HEK293 (cell line): ENCODE results near the gene AGAP1.

Experiments
- CTCF ChIA-PET: fragments of 350-600 bp; formaldehyde crosslinking; extraction: SDS; loops from one replicate; lab custom pipeline; 2021; ENCODE audit warnings: antibody characterized with exemption; lab: Yijun Ruan, JAX
- POLR2A ChIA-PET: fragments of 300-600 bp; formaldehyde crosslinking; extraction: SDS; loops from one replicate; lab custom pipeline; 2020; ENCODE audit warnings: antibody characterized with exemption, inconsistent platforms; lab: Yijun Ruan, JAX
- H3K27ac ChIP-seq: fragments of 200-500 bp; sonication (Bioruptor generic); 2 replicates; pipeline ENCODE4 v1.5.1; 2014; ENCODE audit warnings: low read depth, low read length, control low read depth, inconsistent platforms; ENCODE audit errors: extremely low read depth
- H3K36me3 ChIP-seq, 2 experiments: fragments of 200-500 bp in 1 of 2; sonication (Bioruptor generic) in 1 of 2; 1 replicate in 1 of 2; 2 replicates in 1 of 2; pipeline ENCODE4 v1.5.1; 2014 to 2017; ENCODE audit warnings: inconsistent platforms in 2 of 2, low read length in 2 of 2; ENCODE audit not compliant: control insufficient read depth in 2 of 2, insufficient read depth in 1 of 2
- H3K4me1 ChIP-seq: fragments of 200-500 bp; sonication (Bioruptor generic); 2 replicates; pipeline ENCODE4 v1.5.1; 2014; ENCODE audit warnings: mild to moderate bottlenecking, low read length, inconsistent platforms; ENCODE audit not compliant: control insufficient read depth, insufficient read depth
- H3K4me3 ChIP-seq: 2 replicates; pipeline ENCODE4 v1.5.1; 2011; ENCODE audit warnings: low read depth, mild to moderate bottlenecking, control low read depth, low read length, moderate library complexity
- H3K9me3 ChIP-seq: fragments of 200-500 bp; sonication (Bioruptor generic); 2 replicates; pipeline ENCODE4 v1.5.1; 2014; ENCODE audit warnings: low read depth, low read length, inconsistent platforms; ENCODE audit not compliant: control insufficient read depth, insufficient read depth
- CTCF ChIP-seq: fragments of 450-650 bp; formaldehyde crosslinking; IDR thresholded peaks from 2 replicates; pipeline ENCODE4 v1.5.1; 2016; ENCODE audit warnings: missing biosample characterization, missing genetic modification characterization
- GLI2 ChIP-seq: fragments of 450-650 bp; formaldehyde crosslinking; IDR thresholded peaks from 2 replicates; pipeline ENCODE4; 2017; ENCODE audit warnings: missing biosample characterization, missing genetic modification characterization, low read depth, borderline replicate concordance
- MYNN ChIP-seq: fragments of 450-650 bp; formaldehyde crosslinking; IDR thresholded peaks from 2 replicates; pipeline ENCODE4 v1.5.1; 2016; ENCODE audit warnings: missing biosample characterization, missing genetic modification characterization, borderline replicate concordance
- TCF7L2 ChIP-seq: IDR thresholded peaks from 2 replicates; pipeline ENCODE4 v1.6.1; 2011; ENCODE audit warnings: low read depth, mild to moderate bottlenecking, inconsistent platforms, low read length, moderate library complexity, borderline replicate concordance
- ZNF148 ChIP-seq: fragments of 450-650 bp; formaldehyde crosslinking; IDR thresholded peaks from 2 replicates; pipeline ENCODE4 v1.5.0; 2017; ENCODE audit warnings: missing biosample characterization, missing genetic modification characterization, borderline replicate concordance
- ZNF184 ChIP-seq: fragments of 450-650 bp; IDR thresholded peaks from 2 replicates; pipeline ENCODE4 v1.5.1; 2018; ENCODE audit warnings: missing biosample characterization, mild to moderate bottlenecking, missing genetic modification characterization
- ZNF19 ChIP-seq: fragments of 450-650 bp; formaldehyde crosslinking; IDR thresholded peaks from 2 replicates; pipeline ENCODE4; 2016; ENCODE audit warnings: missing biosample characterization, missing genetic modification characterization, low read depth
- ZNF24 ChIP-seq: fragments of 450-650 bp; formaldehyde crosslinking; IDR thresholded peaks from 2 replicates; pipeline ENCODE4 v1.5.1; 2016; ENCODE audit warnings: missing biosample characterization, missing genetic modification characterization
- ZNF274 ChIP-seq, 2 experiments: fragments of 200-500 bp in 1 of 2; fragments of 450-650 bp in 1 of 2; sonication (Bioruptor generic) in 1 of 2; formaldehyde crosslinking in 1 of 2; IDR thresholded peaks; 2 replicates each; pipeline versions ENCODE4 v1.5.1 to v1.6.1; 2014 to 2016; ENCODE audit warnings: borderline replicate concordance in 1 of 2, inconsistent platforms in 1 of 2, low read length in 1 of 2, missing biosample characterization in 1 of 2, missing genetic modification characterization in 1 of 2
- ZNF341 ChIP-seq: fragments of 450-650 bp; formaldehyde crosslinking; IDR thresholded peaks from 2 replicates; pipeline ENCODE4; 2016; ENCODE audit warnings: low read depth, missing biosample characterization, missing genetic modification characterization
- ZNF510 ChIP-seq: fragments of 450-650 bp; formaldehyde crosslinking; IDR thresholded peaks from 2 replicates; pipeline ENCODE4 v1.5.1; 2018; ENCODE audit warnings: mild to moderate bottlenecking, missing genetic modification characterization, missing biosample characterization; ENCODE audit not compliant: insufficient replicate concordance
- ZNF513 ChIP-seq: fragments of 450-650 bp; IDR thresholded peaks from 2 replicates; pipeline ENCODE4 v1.5.1; 2018; ENCODE audit warnings: missing biosample characterization, missing genetic modification characterization
- ZNF544 ChIP-seq: fragments of 450-650 bp; formaldehyde crosslinking; IDR thresholded peaks from 2 replicates; pipeline ENCODE4 v1.5.0; 2017; ENCODE audit warnings: missing biosample characterization, missing genetic modification characterization
- ZNF600 ChIP-seq: fragments of 450-650 bp; formaldehyde crosslinking; IDR thresholded peaks from 2 replicates; pipeline ENCODE4 v1.5.1; 2016; ENCODE audit warnings: missing biosample characterization, missing genetic modification characterization
- ZNF654 ChIP-seq: fragments of 450-650 bp; formaldehyde crosslinking; IDR thresholded peaks from 2 replicates; pipeline ENCODE4 v1.5.1; 2016; ENCODE audit warnings: low read depth, missing biosample characterization, missing genetic modification characterization
- ZNF664 ChIP-seq: fragments of 450-650 bp; formaldehyde crosslinking; IDR thresholded peaks from 2 replicates; pipeline ENCODE4 v1.5.1; 2016; ENCODE audit warnings: missing biosample characterization, missing genetic modification characterization
- ZSCAN5A ChIP-seq: fragments of 450-650 bp; formaldehyde crosslinking; IDR thresholded peaks from 2 replicates; pipeline ENCODE4 v1.5.1; 2016; ENCODE audit warnings: missing biosample characterization, missing genetic modification characterization

AGAP1 gene

GRCh38 chr2:235803028-235803427, 309.2 kb downstream of the AGAP1 start:
- no peaks in the 10 kb centered on the region for H3K9me3 ChIP-seq
- H3K36me3 ChIP-seq = peaks cover 0 to 58% of the 10 kb centered on the region in 2 experiments; a peak in 1 of 3 replicates
- TF ChIP-seq ZNF184 (tag by site-specific recombination) (no peak), ZNF513 (tag by site-specific recombination) (peak; percentile 75), ZNF664 (tag by site-specific recombination) (no peak), CTCF (tag by site-specific recombination) (0 out of 2 replicates have a peak, but pooled peaks have one; percentile 19), ZNF654 (tag by site-specific recombination) (peak; percentile 44), ZNF544 (tag by site-specific recombination) (no peak), ZNF341 (tag by site-specific recombination) (no peak), ZNF24 (tag by site-specific recombination) (no peak), MYNN (tag by site-specific recombination) (no peak)
- H3K4me3 ChIP-seq = no peak overlapping the region
- H3K4me1 ChIP-seq = no peaks in the 10 kb centered on the region
- ChIA-PET CTCF (no interaction called here), POLR2A (no interaction called here)
- no peak overlapping the region for H3K27ac ChIP-seq

GRCh38 chr2:235804676-235805075, 310.8 kb downstream of the AGAP1 start:
- POLR2A ChIA-PET = no interaction called here
- no peak overlapping the region for H3K27ac ChIP-seq
- TF ChIP-seq ZNF19 (tag by site-specific recombination) (no peak), ZNF600 (tag by site-specific recombination) (no peak), TCF7L2 (no peak), ZNF148 (tag by site-specific recombination) (no peak), ZNF510 (tag by site-specific recombination) (no peak), ZNF274 (IDR thresholded peaks at IDR 0.05; ENCODE audit: low read length) (no peak), ZNF274 (tag by site-specific recombination; IDR thresholded peaks at IDR 0.05; ENCODE audit: borderline replicate concordance) (no peak), ZSCAN5A (tag by site-specific recombination) (no peak), GLI2 (tag by site-specific recombination) (no peak)
- TF ChIP-seq, all 188 proteins: peak for 0
- CTCF ChIA-PET = interaction anchor here (0.8 to 1.3 kb wide), 2 partner anchors 371 to 376 kb away, joined by 3 to 5 read pairs; no protein-coding TSS in a partner anchor
- Histone ChIP-seq H3K9me3 (no peaks in the 10 kb centered on the region), H3K4me3 (no peak overlapping the region), H3K36me3 (peaks cover 0 to 58% of the 10 kb centered on the region in 2 experiments; a peak in 1 of 3 replicates), H3K4me1 (no peaks in the 10 kb centered on the region)
